H1 (cell line): ENCODE results near the gene GTF2I.

Source experiments
- CHD2 ChIP-seq: IDR thresholded peaks from 2 replicates; pipeline ENCODE4 v1.6.1; 2012; ENCODE audit warnings: low read length, improper control_type of control experiment
- EP300 ChIP-seq, 2 experiments: IDR thresholded peaks; 1 replicate in 1 of 2; 2 replicates in 1 of 2; pipeline ENCODE4 v1.6.1; 2011 to 2012; ENCODE audit warnings: low read depth in 2 of 2, low read length in 2 of 2, mild to moderate bottlenecking in 2 of 2, borderline replicate concordance in 1 of 2, inconsistent platforms in 1 of 2, moderate library complexity in 1 of 2
- EZH2 ChIP-seq: fragments of 200-600 bp; sonication (generic); IDR thresholded peaks from 2 replicates; pipeline ENCODE4 v1.7.1; 2012; ENCODE audit warnings: low read depth, mild to moderate bottlenecking, moderate library complexity, low read length, inconsistent platforms; ENCODE audit not compliant: severe bottlenecking
- PHF8 ChIP-seq: fragments of 200-600 bp; sonication (generic); conservative IDR thresholded peaks from 2 replicates; pipeline ENCODE4 v1.7.1; 2012; ENCODE audit warnings: low read depth, mild to moderate bottlenecking, inconsistent platforms, low read length, moderate library complexity
- POLR2A ChIP-seq, 2 experiments: IDR thresholded peaks; 1 replicate in 1 of 2; 2 replicates in 1 of 2; pipeline ENCODE4 v1.6.1; 2011; ENCODE audit warnings: low read depth in 2 of 2, low read length in 2 of 2, mild to moderate bottlenecking in 2 of 2; ENCODE audit errors: control extremely low read depth in 1 of 2
- POLR2AphosphoS5 ChIP-seq: IDR thresholded peaks from 2 replicates; pipeline ENCODE4 v1.6.1; 2011; ENCODE audit warnings: low read depth, low read length
- TEAD4 ChIP-seq: IDR thresholded peaks from 2 replicates; pipeline ENCODE4 v1.6.1; 2012; ENCODE audit warnings: low read depth, low read length, inconsistent platforms, mixed read lengths
- YY1 ChIP-seq: IDR thresholded peaks from 2 replicates; pipeline ENCODE4 v1.6.1; 2011; ENCODE audit warnings: low read depth, mild to moderate bottlenecking, low read length
- TF ChIP-seq, protein P1 (sequence below), 3 experiments: IDR thresholded peaks; 1 replicate in 2 of 3; 2 replicates in 1 of 3; pipeline versions ENCODE4 v1.5.1 to v1.6.1; 2011; ENCODE audit warnings: low read length in 3 of 3, mild to moderate bottlenecking in 3 of 3, inconsistent platforms in 2 of 3, low read depth in 1 of 3, moderate library complexity in 1 of 3; ENCODE audit not compliant: insufficient read depth in 1 of 3; ENCODE audit errors: control extremely low read depth in 1 of 3

DNA sequence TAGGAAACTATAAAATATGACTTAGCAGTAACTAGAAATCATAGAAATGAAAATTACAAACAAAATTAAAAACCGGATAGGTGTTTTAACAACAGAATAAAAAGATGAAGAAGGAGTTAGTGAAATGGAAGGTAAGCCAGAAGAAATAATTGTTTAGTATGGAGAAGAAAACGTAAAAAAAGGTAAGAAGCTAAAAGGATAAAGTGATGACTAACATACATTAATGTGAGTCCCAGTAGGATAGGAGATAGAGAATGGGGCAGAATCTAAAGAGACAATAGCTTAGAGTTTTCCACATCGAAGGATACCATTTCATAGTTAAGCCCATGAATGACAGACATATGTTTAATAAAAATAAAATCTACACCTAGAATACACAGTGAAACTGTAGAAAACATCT is 25.3 kb downstream of the GTF2I start:
- TF ChIP-seq, protein P1, sequence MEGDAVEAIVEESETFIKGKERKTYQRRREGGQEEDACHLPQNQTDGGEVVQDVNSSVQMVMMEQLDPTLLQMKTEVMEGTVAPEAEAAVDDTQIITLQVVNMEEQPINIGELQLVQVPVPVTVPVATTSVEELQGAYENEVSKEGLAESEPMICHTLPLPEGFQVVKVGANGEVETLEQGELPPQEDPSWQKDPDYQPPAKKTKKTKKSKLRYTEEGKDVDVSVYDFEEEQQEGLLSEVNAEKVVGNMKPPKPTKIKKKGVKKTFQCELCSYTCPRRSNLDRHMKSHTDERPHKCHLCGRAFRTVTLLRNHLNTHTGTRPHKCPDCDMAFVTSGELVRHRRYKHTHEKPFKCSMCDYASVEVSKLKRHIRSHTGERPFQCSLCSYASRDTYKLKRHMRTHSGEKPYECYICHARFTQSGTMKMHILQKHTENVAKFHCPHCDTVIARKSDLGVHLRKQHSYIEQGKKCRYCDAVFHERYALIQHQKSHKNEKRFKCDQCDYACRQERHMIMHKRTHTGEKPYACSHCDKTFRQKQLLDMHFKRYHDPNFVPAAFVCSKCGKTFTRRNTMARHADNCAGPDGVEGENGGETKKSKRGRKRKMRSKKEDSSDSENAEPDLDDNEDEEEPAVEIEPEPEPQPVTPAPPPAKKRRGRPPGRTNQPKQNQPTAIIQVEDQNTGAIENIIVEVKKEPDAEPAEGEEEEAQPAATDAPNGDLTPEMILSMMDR (IDR thresholded peaks at IDR 0.05; ENCODE audit: control extremely low read depth in 1 of 3, insufficient read depth in 1 of 3, low read depth in 1 of 3, low read length in 3 of 3): no peak
- TF ChIP-seq YY1: no peak
- no peak for TF ChIP-seq TEAD4
- TF ChIP-seq POLR2A (IDR thresholded peaks at IDR 0.05; ENCODE audit: control extremely low read depth in 1 of 2, low read depth in 2 of 2, low read length in 2 of 2): no peak
- TF ChIP-seq CHD2: no peak
- TF ChIP-seq PHF8: no peak
- TF ChIP-seq EZH2: no peak
- TF ChIP-seq EP300 (IDR thresholded peaks at IDR 0.05; ENCODE audit: borderline replicate concordance in 1 of 2, low read depth in 2 of 2, low read length in 2 of 2): no peak
- TF ChIP-seq POLR2AphosphoS5: no peak
